GM18870 (cell line): Measurements from ENCODE around the gene ACTN1.
"Not testable (repeated sequence)": the region's sequence is repeated elsewhere in the genome, so short reads cannot be mapped to it uniquely, and the experiment has no call there.

Source experiments
- ATAC-seq: cut with Tn5 transposase; IDR thresholded peaks from one replicate; pipeline ENCODE4 v1.9.1; 2021; ENCODE audit warnings: moderate library complexity; ENCODE audit not compliant: unreplicated experiment

Gene ACTN1

GRCh38 chr14:68979021-68979721, at the start of gene ACTN1:
Gene ACTN1, minus strand, starts transcription at chr14:68979302. Its CDS starts 246 bp downstream, at chr14:68979056.
- no peak for ATAC-seq

- ATAC-seq = no peak
These were observed 48.3 kb upstream of the ACTN1 start for GRCh38 chr14:69027242-69027913.

- ATAC-seq = no peak
These were observed 43.9 kb upstream of the ACTN1 start for GRCh38 chr14:69023035-69023434.

GRCh38 chr14:69022093-69022492, 43.0 kb upstream of the ACTN1 start:
- not testable (repeated sequence) for ATAC-seq

GRCh38 chr14:69017706-69018105, 38.6 kb upstream of the ACTN1 start:
- ATAC-seq = no peak

- ATAC-seq = no peak
These were observed 35.7 kb upstream of the ACTN1 start for GRCh38 chr14:69014829-69015259.

- no peak for ATAC-seq
These were observed 35.1 kb upstream of the ACTN1 start for GRCh38 chr14:69013943-69014782.

GRCh38 chr14:69012256-69012953, 33.3 kb upstream of the ACTN1 start:
- no peak for ATAC-seq

GRCh38 chr14:69010648-69011047, 31.5 kb upstream of the ACTN1 start:
- ATAC-seq = no peak

GRCh38 chr14:69008421-69008884, 29.4 kb upstream of the ACTN1 start:
- no peak for ATAC-seq

- no peak for ATAC-seq
These were observed 27.2 kb upstream of the ACTN1 start for GRCh38 chr14:69006346-69006745.

GRCh38 chr14:69005432-69006148, 26.5 kb upstream of the ACTN1 start:
- ATAC-seq = no peak

- no peak for ATAC-seq
These were observed 25.8 kb upstream of the ACTN1 start for GRCh38 chr14:69004731-69005431.

- no peak for ATAC-seq
These were observed 24.5 kb upstream of the ACTN1 start for GRCh38 chr14:69003626-69004025.

GRCh38 chr14:69002069-69002468, 23.0 kb upstream of the ACTN1 start:
- no peak for ATAC-seq

GRCh38 chr14:69001375-69001774, 22.3 kb upstream of the ACTN1 start:
- ATAC-seq = no peak

- no peak for ATAC-seq
These were observed 19.0 kb upstream of the ACTN1 start for GRCh38 chr14:68998062-68998461.

GRCh38 chr14:68995731-68996130, 16.6 kb upstream of the ACTN1 start:
- ATAC-seq = no peak

- ATAC-seq = no peak
These were observed 15.0 kb upstream of the ACTN1 start for GRCh38 chr14:68994056-68994455.

GRCh38 chr14:68987653-68988036, 8.5 kb upstream of the ACTN1 start:
- no peak for ATAC-seq
